Measurements from ENCODE around the gene HOXC6.

DNA sequence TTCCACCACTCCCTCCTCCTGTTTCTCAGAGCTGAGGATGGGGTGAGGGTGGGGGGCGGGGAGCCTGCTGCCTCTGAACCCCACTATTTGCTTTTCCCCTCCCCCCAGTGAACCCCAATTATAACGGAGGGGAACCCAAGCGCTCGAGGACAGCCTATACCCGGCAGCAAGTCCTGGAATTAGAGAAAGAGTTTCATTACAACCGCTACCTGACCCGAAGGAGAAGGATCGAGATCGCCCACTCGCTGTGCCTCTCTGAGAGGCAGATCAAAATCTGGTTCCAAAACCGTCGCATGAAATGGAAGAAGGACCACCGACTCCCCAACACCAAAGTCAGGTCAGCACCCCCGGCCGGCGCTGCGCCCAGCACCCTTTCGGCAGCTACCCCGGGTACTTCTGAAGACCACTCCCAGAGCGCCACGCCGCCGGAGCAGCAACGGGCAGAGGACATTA, 26.5 kb downstream of the HOXC6 start:
- TF ChIP-seq, protein P1, sequence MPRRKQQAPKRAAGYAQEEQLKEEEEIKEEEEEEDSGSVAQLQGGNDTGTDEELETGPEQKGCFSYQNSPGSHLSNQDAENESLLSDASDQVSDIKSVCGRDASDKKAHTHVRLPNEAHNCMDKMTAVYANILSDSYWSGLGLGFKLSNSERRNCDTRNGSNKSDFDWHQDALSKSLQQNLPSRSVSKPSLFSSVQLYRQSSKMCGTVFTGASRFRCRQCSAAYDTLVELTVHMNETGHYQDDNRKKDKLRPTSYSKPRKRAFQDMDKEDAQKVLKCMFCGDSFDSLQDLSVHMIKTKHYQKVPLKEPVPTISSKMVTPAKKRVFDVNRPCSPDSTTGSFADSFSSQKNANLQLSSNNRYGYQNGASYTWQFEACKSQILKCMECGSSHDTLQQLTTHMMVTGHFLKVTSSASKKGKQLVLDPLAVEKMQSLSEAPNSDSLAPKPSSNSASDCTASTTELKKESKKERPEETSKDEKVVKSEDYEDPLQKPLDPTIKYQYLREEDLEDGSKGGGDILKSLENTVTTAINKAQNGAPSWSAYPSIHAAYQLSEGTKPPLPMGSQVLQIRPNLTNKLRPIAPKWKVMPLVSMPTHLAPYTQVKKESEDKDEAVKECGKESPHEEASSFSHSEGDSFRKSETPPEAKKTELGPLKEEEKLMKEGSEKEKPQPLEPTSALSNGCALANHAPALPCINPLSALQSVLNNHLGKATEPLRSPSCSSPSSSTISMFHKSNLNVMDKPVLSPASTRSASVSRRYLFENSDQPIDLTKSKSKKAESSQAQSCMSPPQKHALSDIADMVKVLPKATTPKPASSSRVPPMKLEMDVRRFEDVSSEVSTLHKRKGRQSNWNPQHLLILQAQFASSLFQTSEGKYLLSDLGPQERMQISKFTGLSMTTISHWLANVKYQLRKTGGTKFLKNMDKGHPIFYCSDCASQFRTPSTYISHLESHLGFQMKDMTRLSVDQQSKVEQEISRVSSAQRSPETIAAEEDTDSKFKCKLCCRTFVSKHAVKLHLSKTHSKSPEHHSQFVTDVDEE (CRISPR knock-in tag; IDR thresholded peaks at IDR 0.05): no peak
- TF ChIP-seq SNAI2 (CRISPR knock-in tag; IDR thresholded peaks at IDR 0.05): no peak
- TF ChIP-seq, protein P2, sequence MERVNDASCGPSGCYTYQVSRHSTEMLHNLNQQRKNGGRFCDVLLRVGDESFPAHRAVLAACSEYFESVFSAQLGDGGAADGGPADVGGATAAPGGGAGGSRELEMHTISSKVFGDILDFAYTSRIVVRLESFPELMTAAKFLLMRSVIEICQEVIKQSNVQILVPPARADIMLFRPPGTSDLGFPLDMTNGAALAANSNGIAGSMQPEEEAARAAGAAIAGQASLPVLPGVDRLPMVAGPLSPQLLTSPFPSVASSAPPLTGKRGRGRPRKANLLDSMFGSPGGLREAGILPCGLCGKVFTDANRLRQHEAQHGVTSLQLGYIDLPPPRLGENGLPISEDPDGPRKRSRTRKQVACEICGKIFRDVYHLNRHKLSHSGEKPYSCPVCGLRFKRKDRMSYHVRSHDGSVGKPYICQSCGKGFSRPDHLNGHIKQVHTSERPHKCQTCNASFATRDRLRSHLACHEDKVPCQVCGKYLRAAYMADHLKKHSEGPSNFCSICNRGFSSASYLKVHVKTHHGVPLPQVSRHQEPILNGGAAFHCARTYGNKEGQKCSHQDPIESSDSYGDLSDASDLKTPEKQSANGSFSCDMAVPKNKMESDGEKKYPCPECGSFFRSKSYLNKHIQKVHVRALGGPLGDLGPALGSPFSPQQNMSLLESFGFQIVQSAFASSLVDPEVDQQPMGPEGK (CRISPR knock-in tag; IDR thresholded peaks at IDR 0.05; ENCODE audit: borderline replicate concordance): no peak
- no peak for TF ChIP-seq ZNF70 (CRISPR knock-in tag; IDR thresholded peaks at IDR 0.05)
- no peak for TF ChIP-seq RARB (CRISPR knock-in tag; IDR thresholded peaks at IDR 0.05)
- TF ChIP-seq ARNTL (CRISPR knock-in tag; IDR thresholded peaks at IDR 0.05; ENCODE audit: borderline replicate concordance, low read depth): no peak

Data from SK-N-SH treated with all-trans-retinoic acid at 6 μM for 48 hours (cell line).